ENCODE measurements around the gene MGAT5.

MGAT5 gene

DNA sequence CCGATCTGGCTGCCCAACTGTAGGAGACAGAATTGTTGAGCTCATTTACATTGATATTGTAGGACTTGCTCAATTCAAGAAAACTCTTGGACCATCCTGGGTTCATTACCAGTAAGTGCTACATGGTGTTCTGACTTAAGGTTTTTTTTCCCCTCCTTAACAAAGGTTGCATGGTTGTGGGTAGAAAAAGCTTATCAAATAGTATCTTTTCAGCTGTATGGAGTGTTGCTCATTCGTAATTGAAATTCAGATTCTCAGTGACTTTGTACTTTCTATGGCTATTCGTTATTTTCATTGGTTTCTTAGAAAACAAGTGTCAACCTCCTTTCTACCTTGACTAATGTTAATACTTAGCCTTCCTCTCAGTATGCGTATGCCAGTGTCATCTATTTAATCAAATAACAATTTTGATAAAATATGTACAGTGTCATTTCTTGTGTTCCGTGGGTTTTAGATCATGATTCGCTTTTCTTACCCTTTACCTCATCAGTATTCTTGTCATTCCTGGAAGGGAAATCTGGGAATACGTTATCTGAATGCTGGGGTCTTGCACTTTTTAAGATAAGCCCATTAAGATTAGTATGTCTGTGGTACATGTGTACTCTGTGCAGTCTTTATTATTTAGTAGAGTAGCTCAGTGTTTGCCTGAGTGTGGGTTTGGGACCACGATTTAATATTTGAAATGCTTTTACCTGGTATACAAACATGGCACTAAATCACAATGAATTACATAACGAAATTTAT, 91.3 kb downstream of the MGAT5 start:
- DNase-seq, result no peak

DNA sequence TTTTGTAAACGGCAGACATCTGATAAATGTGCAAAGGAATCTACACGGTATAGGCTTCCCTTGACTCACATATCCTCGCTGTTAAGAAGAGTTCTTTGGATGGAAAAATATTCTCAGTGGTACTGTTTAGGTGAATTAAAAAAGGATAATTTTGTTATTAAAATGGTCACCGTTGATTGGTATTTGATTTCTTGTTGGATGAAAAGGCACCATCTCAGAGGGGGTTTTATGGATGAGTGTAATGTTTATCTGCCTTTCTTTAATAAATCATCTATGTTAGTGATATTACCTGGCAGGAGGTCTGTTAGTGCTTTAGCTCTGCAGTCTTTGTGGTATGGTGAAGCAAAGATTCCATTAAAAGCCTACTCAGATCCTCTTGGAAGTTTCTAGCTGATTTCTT, 92.3 kb downstream of the MGAT5 start:
- DNase-seq, result no peak

DNA sequence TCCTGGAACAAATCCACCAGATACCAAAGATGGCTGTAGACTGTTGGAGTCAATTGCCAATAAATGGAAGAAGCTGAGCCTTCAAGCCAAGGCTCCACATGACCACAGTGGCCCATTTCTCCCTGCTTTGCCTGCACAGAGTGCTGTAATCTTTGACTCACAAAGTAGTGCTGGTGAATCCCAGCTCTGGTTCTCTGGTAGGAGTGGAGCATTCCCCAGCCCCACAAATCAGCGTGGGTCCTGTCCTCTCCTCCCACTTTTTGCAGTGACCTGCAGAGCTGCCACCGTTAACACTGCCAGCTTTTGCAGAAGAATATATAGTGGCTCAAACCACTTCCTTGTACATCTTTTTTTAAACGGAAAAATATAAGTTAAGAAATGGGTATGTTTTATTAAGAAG, 93.9 kb downstream of the MGAT5 start:
- no peak for DNase-seq

DNA sequence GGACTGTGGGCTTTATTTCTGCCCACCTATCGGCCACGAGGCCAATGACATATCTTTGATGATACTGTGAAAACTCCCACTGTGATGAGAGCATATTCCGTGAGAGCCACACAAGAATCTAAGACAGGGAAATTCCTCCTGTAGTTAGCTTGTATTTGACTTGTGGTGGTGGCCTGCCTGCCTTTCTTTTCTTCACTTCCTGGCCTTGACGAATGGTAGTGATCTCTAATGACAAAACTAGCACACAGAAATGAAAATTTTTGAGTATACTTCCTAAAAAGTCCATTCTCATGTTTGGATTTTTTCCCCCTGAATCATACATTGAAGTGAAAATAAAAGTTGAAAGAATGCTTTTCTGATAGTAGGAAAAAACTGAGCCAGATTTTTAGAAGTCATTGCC, 94.4 kb downstream of the MGAT5 start:
- no peak for DNase-seq

DNA sequence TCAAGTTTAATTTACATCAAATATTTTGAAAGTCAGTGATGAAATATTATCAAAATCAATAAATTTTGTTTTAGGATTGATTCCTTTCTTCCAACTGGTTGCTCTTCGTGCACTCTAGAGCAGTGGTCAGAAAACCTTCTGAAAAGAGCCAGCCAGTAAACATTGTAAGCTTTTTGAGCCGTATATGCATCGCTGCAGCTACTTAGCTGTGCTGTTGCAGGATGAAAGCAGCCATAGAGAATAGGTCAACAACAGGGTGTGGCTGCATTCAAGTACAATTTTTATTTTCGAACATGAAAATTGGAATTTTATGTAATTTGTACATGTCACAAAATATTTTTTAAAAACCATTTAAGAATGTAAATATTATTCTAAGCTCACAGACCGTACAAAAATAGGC, 94.9 kb downstream of the MGAT5 start:
- no peak for DNase-seq

DNA sequence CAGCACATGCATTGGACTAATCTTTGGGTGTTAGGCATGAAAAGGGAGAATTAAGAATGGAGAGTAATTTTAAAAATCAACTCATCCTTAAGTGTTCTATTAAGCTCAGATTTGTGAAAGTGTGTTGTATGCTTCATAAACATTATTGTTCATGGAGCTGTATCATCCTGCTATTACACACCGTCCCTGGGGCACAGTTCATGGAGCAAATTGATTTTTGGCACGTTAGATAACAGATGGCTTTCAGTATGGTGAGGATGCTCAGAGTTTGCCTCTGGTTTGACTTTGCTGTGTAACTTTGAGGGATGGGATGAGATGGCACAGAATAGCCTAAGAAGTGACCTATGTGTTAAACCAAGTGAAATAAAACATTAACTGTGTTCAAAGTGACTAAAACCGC, 97.1 kb downstream of the MGAT5 start:
- DNase-seq, result no peak

DNA sequence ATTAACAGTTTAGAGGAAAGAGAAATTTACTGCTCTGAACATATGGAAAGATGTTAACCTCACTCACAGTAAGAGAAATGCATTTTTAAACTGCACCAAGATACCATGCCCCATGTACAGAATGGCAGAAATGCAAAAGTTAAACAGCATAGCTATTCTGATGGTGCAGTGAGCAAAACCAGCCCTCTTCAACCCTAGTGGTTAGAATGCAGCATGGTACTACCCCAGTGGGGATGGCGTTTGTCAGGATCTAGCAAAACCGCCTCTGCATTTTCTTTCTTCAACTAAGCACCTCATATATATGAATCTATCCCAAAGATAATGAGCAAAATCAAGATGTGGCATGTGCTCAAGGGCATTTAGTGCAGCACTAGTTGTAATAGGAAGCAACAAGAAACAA, 98.0 kb downstream of the MGAT5 start:
- DNase-seq, result no peak

DNA sequence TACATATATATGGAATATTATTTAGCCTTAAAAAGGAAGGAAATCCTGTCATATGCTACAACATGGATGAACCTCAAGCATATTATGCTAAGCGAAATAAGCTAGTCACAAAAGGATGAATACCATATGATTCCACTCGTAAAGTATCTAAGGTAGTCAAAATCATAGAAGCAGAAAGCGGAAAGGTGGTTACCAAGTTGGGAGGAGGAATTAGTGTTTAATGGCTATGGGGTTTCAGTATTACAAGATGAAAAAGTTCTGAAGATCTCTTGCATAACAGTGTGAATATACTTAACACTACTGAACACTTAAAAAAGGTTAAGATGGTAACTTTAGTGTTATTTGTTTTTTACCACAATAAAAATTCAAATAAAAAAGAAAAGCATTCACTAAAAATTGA, 99.0 kb downstream of the MGAT5 start:
- DNase-seq, result no peak

DNA sequence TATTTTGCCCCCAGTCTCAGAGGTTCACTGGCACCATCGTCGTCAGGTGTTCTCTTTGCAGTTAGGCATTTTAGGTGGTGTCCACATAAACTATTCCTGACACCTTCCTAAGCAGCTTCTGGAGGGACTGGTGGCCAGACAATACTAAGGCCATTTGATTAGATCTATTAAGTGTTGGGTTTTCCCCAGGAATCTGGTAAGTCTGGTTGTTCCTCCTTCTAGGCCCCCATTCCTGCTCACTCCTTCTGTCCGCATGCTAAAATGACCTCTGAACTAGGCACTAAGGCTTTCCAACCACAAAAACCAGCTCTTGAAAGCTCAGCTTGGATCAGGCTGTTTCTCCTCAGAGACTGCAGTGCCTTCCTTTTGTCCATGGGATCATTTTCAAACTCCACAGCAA, 100.7 kb downstream of the MGAT5 start:
- DNase-seq, result no peak

DNA sequence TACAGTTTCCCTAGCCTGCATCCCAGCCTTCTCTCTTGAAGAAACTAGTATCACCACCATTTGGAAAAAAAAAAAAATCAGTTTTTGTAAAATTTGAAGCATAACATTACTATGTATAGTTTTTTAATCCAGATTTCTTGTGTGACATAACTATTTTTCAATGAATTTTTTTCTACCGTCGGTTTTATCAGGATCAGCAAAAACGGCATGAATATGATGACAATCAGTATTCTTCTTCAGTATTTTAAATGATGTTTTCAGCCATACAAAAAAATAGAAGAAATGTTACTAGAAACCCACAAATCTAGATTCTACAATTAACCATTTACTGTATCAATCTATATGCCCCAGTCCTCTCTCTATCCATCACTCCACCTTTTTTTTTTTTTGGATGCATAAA, 103.9 kb downstream of the MGAT5 start:
- no peak for DNase-seq

DNA sequence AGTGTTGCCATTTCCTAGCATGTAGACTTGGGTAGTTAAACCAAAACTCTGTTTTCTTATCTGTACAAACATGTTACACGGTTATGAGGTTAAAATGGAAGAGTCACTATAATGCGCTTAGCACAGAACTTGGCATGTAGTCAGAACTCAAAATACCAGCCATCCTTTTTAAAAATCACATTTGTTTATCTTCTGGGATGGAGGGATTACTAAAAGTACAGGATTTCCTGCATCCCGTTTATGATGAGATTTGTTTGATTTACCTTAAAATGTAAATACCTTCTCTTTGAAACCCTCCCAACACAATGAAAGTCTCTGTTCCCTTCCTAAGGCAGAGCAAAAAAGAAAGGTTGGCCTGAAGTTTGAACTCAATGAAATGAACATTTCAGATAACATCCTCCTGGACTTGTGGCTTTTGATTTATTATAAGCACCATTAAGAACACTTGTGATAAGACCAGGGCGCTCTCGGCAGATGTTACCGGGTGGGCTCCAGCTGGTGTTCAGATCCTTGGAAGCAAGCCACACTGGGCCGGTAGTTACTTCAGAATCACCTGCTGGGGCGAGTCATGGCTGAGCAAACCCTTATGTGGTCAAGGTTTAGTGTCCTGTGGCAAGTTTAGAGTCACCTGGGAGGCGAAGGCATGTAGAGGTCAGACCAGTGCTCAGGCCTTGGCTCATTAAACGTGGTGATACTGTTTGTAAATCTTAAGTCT, 105.7 kb downstream of the MGAT5 start:
- no peak for DNase-seq

DNA sequence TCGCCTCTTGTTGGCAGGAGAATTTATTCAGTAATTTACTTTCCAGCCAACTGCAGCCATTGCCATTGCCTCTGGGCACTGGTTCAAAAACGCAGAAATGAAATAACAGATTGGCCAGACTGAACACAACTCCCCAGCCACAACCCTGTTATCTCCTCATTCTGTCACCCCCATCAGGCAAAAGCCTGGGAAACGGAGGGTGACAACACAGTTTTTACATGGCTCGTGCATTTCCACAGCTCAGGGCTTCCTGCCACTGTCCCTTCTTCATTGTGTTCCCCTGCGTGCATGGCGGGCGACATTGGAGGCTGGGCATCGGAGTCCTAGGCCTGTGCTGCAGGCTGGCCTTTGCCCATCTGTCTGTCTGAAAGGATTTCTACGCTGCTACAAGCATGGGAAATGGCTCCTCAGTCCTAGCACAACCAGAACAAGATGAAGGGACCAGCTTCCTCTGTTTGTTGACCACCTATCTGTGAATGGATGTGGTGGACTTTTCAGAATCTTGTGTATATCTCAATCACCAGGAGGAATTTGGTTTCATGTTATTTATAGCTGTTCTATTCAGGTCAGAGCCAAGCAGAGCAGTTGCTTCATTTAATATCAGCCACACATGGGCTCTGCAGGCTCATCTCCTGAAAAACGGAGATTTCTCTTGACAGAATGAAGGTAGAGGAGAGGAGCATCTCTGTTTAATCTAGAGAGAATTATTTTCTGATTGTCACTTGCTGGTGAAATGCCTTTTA, 107.0 kb downstream of the MGAT5 start:
- DNase-seq, result no peak

DNA sequence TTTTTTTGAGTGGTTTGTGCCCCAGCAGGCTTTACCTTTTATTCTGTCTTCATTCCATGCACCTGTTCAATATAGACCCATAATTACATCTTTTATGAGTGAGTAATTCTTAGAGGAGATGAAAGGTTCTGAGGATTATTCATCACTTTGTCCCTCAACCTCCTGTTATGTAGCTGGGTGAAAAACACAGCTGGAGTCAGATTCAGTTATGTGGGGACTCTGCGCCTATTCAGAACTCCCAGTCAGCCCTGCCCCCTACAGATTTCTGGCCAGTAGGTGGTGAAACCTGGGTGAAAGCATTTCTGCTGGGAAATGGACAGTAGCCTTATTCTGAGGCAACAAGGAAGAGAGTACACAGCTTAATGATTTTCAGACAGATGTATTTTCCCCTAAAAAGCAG, 107.8 kb downstream of the MGAT5 start:
- DNase-seq, result no peak

DNA sequence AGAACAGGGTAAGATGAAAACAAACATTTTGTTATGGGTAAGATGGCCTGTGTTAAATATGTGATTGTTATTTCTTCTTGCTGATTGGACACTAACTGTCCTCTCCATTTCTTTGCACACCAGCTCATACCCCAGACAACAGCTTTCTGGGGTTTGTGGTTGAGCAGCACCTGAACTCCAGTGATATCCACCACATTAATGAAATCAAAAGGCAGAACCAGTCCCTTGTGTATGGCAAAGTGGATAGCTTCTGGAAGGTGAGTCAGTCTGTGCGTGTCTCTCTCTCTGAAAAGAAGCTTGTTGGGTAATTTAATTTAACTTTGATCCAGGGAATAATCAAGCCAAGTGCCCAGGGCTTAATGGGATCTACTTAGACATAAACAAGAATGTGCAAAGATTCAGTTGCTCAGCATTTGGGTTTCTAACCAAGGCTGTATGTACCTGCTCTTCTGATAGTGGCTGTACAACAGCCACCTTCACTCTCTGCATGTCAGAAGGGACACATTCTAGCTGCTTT, 108.3 kb downstream of the MGAT5 start:
- no peak for DNase-seq

DNA sequence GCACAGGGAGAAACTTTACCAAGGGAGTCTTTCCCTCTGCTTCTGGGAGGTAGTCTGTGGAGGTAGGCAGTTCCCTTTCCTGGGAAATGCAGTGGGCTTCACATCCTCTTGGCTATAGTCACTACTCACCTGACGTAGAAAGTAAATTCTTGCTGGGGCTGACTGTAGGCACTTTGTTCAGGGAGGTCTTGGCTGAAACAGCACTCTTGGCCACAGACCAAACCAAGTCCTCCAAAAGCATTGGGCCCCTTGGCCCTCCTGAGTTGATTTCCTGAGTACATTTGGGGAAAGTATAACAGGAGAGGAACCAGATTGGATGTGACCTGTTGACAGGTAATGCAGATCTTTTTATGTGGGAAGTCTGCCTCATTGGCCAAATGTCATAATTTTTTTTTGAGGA, 108.9 kb downstream of the MGAT5 start:
- DNase-seq, result no peak

DNA sequence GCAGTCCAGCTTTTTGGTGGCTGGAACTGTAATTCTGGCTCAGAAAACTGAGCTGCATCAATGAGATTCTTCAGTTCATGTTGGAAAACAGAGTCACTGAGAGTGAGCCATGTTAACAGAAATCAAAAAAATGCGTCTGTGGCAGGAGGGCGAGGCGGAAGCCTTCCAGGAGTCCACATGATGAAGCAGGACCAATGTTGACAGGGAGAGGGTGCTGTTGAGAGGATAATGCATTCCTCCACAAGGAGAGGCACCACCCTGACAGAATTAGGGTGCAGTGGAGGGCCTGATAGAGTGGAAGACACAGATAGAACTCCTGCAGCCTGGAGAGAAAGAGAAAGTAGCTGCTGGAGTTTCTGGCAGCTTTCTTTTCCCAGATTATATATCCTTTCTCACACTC, 111.5 kb downstream of the MGAT5 start:
- no peak for DNase-seq

DNA sequence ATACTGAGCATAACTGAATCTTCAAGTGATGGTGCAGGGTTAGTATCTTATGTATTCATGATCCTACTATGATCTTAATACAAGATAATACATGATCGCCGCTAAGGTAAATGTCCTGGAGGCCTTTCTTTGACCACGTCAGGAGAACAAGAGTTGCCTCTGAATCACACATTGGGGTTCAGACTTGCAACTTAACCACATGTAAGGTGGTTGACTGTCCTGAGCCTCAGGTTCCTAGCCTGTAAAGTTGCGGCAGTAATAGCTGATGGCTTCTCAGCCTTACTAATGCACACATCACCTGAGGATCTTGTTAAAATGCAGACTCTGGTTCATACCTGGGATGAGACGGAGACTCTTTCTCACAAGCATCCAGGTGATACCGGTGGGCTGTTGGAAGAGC, 112.5 kb downstream of the MGAT5 start:
- DNase-seq, result no peak

DNA sequence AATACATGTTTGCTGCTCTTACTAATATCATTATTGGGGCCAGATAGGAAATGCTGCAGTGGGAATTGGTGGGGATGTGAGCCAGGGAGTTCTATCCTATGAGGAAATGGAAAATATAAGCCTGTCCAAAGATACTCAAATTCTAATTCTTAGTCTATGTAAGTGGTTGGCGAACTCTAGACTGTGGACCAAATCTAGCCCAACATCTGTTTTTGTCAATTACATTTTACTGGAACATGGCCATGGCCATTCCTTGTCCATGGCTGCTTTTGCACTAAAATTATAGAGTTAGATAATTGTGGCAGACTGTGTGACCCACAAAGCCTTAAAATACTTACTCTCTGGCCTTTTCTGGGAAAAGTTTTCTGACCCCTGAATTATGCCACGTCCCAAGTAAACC, 113.3 kb downstream of the MGAT5 start:
- DNase-seq, result no peak

DNA sequence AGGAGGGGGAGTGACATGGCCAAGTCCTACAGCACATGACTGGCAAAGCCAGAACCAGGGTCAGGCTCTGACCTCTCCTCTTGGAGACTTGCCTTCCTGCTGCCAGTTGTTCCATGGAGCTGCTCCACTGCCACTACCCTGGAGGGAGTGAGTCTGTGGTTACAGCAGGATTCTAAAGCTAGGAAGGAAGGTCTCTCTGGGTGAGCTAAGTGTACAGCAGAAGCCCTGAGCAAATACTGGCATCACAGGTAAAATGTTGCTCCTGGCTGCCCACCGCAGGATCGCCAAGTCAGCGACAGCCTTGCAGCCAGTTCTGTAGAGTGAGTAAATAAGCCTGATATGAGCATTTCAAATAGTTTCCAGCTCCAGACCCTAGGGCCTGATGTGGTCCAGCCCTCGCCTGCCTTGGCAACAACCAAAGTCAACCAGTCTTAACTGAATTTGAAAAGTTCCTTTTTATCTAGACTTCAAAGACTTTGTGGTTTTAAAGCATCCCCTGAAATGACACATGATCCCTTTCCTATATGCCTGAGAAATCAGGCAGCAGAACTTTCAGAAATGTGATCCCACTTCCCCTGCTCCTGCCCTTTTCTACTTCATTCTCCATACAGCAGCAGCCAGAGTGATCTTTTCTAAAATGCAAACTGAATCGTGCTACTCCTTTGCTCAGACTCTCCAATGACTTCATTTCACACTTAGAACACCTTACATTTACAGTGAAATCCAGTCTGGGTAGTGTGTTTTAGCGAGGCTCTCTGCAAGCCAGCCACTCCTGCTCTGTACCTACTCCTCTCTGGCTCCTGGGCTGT, 114.3 kb downstream of the MGAT5 start:
- DNase-seq, result no peak

DNA sequence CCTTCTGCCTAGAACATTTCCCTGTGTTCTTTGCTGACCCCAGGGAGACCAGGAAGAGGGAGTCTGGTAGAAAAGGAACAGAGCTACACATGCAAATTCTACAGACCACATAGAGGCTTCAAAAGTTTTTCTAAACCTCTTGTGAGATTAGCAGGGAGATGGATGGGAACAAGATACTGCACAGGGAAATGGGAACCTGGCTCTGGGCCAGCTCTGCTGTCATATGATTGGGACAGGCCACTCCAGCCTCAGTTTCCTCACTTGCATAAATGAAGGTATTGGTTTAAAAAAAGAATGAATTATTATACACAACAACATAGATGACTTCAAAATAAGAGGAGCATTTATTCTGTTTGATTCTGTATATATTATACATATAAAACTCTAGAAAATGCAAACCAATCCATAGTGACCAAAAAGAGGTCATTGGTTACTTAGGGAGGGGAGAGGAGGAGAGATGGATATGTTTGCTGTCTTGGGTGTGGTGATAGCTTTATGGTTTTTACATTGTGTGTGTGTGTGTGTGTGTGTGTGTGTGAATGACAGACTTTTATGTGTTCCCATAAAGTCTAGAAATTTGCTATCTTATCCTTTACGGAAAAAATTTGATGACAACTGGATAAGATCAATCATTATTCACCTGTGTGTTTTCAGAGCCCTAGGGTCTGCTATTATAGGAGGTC, 115.5 kb downstream of the MGAT5 start:
- no peak for DNase-seq

DNA sequence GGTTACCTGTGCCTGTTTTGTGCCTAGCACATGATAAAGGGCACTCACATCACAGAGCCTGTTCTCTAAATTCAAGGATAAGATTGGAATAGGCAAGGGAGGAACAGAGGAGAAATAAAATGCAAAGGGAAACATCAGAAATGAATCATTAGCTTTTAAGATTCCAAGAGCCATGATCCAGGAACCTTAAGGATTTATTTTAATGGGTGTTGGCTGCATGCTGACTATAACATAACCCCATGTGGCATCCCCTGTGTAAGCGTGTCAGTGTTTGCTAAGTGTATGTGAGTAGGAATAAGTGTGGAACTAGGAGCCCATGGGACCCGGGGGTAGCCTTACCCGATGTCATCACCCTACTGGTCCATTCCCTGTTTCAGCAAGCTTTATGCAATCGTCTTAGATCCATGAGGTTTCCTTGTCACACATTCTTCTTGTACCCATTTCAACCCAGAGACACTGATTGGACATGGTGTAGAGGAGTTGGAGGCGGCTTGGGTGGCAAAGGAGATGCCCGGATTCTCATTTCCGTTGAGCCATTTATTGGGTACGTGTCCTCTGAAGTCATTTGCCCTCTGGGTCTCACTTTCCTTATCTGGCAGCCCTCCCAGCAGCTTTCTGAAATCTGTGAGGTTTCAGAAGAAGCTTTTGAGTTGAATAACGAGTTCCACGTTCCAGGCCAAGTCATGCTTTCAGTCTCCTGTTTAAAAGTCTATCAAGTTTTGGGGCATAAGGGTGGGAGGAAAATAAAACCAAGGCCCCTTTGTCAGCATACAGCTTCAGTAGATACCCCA, 117.0 kb downstream of the MGAT5 start:
- DNase-seq, result no peak

DNA sequence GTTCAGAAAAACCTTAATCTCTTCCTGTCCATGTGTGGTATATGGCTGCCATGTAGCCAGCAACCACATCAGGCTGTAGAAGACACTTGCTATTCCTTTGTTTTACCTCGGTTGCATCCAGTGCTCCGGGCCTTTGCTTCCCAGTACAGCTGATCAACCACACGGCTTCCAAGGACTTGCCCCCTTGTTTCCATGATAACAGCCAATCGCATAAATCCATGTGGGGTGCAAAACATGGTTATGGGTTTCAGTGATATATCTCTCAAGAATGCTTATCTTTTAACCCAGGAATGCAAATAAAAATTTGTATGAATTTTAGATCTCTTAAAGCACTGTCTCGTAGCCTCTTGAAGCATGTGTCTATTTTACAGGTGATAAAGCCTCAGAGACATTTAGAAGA, 118.3 kb downstream of the MGAT5 start:
- DNase-seq, result no peak

All from GOT3 (cell line).